MM.1S (cell line): Measurements from ENCODE around the gene CFAP54.

Source experiments
- DNase-seq: peaks from one replicate; pipeline ENCODE4 v3.0.0-alpha.2; 2015
- H2AFZ ChIP-seq: fragments of 300-600 bp; sonication (generic); 2 replicates; pipeline ENCODE4 v1.6.0; 2016; ENCODE audit warnings: antibody characterized with exemption, low read length
- H3F3A ChIP-seq: fragments of 300-600 bp; sonication (generic); 2 replicates; pipeline ENCODE4 v1.6.1; 2016; ENCODE audit warnings: mild to moderate bottlenecking, antibody characterized with exemption, low read length, moderate library complexity, mixed read lengths; ENCODE audit not compliant: insufficient read depth
- H3K27ac ChIP-seq: fragments of 300-600 bp; sonication (generic); 2 replicates; pipeline ENCODE4 v1.5.1; 2016; ENCODE audit warnings: mild to moderate bottlenecking, low read length
- H3K27me3 ChIP-seq: fragments of 300-600 bp; sonication (generic); replicated peaks from 2 replicates; pipeline ENCODE4 v1.6.0; 2016; ENCODE audit warnings: low read length; ENCODE audit not compliant: insufficient read depth
- H3K36me3 ChIP-seq: fragments of 300-600 bp; sonication (generic); replicated peaks from 2 replicates; pipeline ENCODE4 v1.6.1; 2016; ENCODE audit warnings: mild to moderate bottlenecking, low read length, mixed read lengths; ENCODE audit not compliant: insufficient read depth
- H3K4me1 ChIP-seq: fragments of 300-600 bp; sonication (generic); 2 replicates; pipeline ENCODE4 v1.6.1; 2016; ENCODE audit warnings: low read length, mixed read lengths
- H3K4me2 ChIP-seq: fragments of 300-600 bp; sonication (generic); 2 replicates; pipeline ENCODE4 v1.6.0; 2016; ENCODE audit warnings: low read depth, low read length
- H3K4me3 ChIP-seq: fragments of 300-600 bp; sonication (generic); 2 replicates; pipeline ENCODE4 v1.5.1; 2016; ENCODE audit warnings: low read length, mixed read lengths
- H3K79me2 ChIP-seq: fragments of 300-600 bp; sonication (generic); 2 replicates; pipeline ENCODE4 v1.6.1; 2016; ENCODE audit warnings: mixed run types, low read length, mixed read lengths
- H3K9ac ChIP-seq: fragments of 300-600 bp; sonication (generic); 2 replicates; pipeline ENCODE4 v1.6.1; 2016; ENCODE audit warnings: low read length, mixed read lengths
- H3K9me2 ChIP-seq: fragments of 300-600 bp; sonication (generic); replicated peaks from 2 replicates; pipeline ENCODE4 v1.6.1; 2016; ENCODE audit warnings: mild to moderate bottlenecking, low read length, mixed read lengths; ENCODE audit not compliant: insufficient read depth
- H3K9me3 ChIP-seq: fragments of 300-600 bp; sonication (generic); replicated peaks from 2 replicates; pipeline ENCODE4 v1.6.1; 2016; ENCODE audit warnings: mild to moderate bottlenecking, low read length, mixed read lengths; ENCODE audit not compliant: insufficient read depth
- H4K20me1 ChIP-seq: fragments of 300-600 bp; sonication (generic); 2 replicates; pipeline ENCODE4 v1.6.1; 2016; ENCODE audit warnings: mild to moderate bottlenecking, low read length, moderate library complexity, mixed read lengths; ENCODE audit not compliant: insufficient read depth
- EZH2 ChIP-seq: fragments of 300-600 bp; sonication (generic); optimal IDR thresholded peaks from 2 replicates; pipeline ENCODE3; 2017; ENCODE audit warnings: low read depth, mild to moderate bottlenecking, antibody characterized with exemption, low read length, mixed read lengths
- EZH2phosphoT487 ChIP-seq: fragments of 300-600 bp; sonication (generic); IDR thresholded peaks from 2 replicates; pipeline ENCODE4 v1.6.1; 2018; ENCODE audit warnings: antibody characterized with exemption, low read length
- TF ChIP-seq, protein P1 (sequence below): fragments of 300-600 bp; sonication (generic); IDR thresholded peaks from 2 replicates; pipeline ENCODE4 v1.5.1; 2016; ENCODE audit warnings: antibody characterized with exemption, low read length, mixed read lengths

Gene CFAP54

GRCh38 chr12:96513166-96513565 is 23.8 kb downstream of the CFAP54 start:
- no peak for TF ChIP-seq EZH2
- TF ChIP-seq, protein P1, sequence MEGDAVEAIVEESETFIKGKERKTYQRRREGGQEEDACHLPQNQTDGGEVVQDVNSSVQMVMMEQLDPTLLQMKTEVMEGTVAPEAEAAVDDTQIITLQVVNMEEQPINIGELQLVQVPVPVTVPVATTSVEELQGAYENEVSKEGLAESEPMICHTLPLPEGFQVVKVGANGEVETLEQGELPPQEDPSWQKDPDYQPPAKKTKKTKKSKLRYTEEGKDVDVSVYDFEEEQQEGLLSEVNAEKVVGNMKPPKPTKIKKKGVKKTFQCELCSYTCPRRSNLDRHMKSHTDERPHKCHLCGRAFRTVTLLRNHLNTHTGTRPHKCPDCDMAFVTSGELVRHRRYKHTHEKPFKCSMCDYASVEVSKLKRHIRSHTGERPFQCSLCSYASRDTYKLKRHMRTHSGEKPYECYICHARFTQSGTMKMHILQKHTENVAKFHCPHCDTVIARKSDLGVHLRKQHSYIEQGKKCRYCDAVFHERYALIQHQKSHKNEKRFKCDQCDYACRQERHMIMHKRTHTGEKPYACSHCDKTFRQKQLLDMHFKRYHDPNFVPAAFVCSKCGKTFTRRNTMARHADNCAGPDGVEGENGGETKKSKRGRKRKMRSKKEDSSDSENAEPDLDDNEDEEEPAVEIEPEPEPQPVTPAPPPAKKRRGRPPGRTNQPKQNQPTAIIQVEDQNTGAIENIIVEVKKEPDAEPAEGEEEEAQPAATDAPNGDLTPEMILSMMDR: no peak
- no peak for TF ChIP-seq EZH2phosphoT487

DNA sequence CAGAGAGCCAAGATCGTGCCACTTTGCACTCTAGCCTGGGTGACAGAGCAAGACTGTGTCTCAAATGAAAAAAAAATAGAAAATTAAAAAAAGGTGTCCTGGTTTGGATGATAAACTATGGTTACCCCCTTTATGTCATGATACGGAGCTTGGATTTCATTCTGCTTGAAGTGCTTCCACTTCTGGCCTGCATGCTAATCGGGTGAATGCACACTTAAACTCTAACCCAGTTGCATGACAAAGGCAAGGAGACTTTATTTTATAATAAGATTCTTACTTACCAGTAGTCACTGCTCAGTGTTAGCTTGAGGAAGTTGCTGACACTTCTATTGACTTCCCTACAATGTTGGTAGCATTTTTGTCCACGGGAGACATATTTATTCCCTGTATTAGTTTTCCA is 24.3 kb downstream of the CFAP54 start:
- Histone ChIP-seq H3K9me2 (no peaks in the 10 kb centered on the region), H3K9me3 (no peaks in the 10 kb centered on the region), H3F3A (no peaks in the 10 kb centered on the region), H4K20me1 (no peaks in the 10 kb centered on the region), H2AFZ (no peak overlapping the region), H3K4me2 (no peak overlapping the region), H3K79me2 (no peaks in the 10 kb centered on the region), H3K9ac (no peak overlapping the region), H3K27me3 (no peaks in the 10 kb centered on the region), H3K4me1 (peaks cover 25% of the 10 kb centered on the region), H3K36me3 (no peaks in the 10 kb centered on the region), H3K4me3 (no peak overlapping the region), H3K27ac (no peak overlapping the region)
- TF ChIP-seq, protein P1: no peak
- no peak for TF ChIP-seq EZH2
- TF ChIP-seq EZH2phosphoT487: no peak
- no peak for DNase-seq

More at GRCh38 chr12:96513166-96513565, 23.8 kb downstream of the CFAP54 start:
- DNase-seq: no peak
- H3K79me2 ChIP-seq: no peaks in the 10 kb centered on the region
- H3K4me2 ChIP-seq: no peak overlapping the region
- no peak overlapping the region for H3K4me3 ChIP-seq
- H3K27ac ChIP-seq: no peak overlapping the region
- no peak overlapping the region for H2AFZ ChIP-seq
- no peaks in the 10 kb centered on the region for H4K20me1 ChIP-seq
- H3K36me3 ChIP-seq: no peaks in the 10 kb centered on the region
- no peak overlapping the region for H3K9ac ChIP-seq
- H3K9me2 ChIP-seq: no peaks in the 10 kb centered on the region
- H3F3A ChIP-seq: no peaks in the 10 kb centered on the region
- no peaks in the 10 kb centered on the region for H3K9me3 ChIP-seq
- H3K27me3 ChIP-seq: no peaks in the 10 kb centered on the region
- H3K4me1 ChIP-seq: peaks cover 27% of the 10 kb centered on the region

DNA sequence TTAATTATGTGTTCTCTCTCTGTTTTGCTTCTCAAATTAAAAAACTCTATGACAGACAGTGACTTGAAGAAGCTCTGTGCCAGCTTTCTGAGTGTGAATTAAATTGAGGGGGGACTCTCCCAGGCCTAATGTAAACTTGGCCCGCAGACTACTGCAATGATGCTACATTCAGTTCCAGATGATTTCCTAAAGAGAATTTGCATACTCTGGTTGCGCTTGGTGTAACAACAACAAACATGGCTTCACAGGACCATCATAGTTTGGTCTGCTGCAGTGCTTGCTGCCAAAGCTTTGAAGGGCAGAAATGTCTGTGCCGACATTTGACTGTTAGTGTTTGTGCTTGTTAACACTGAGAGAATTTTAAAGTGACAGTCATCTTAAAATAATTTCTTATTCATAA is 25.0 kb downstream of the CFAP54 start:
- Histone ChIP-seq H3K36me3 (no peaks in the 10 kb centered on the region), H3K27ac (no peak overlapping the region), H4K20me1 (no peaks in the 10 kb centered on the region), H3K9me3 (no peaks in the 10 kb centered on the region), H3F3A (no peaks in the 10 kb centered on the region), H3K79me2 (no peaks in the 10 kb centered on the region), H3K9me2 (no peaks in the 10 kb centered on the region), H3K4me2 (no peak overlapping the region), H3K9ac (no peak overlapping the region), H3K4me1 (peaks cover 19% of the 10 kb centered on the region), H3K27me3 (no peaks in the 10 kb centered on the region), H3K4me3 (no peak overlapping the region), H2AFZ (no peak overlapping the region)
- DNase-seq: no peak
- TF ChIP-seq EZH2phosphoT487 (no peak), EZH2 (no peak)
- TF ChIP-seq, protein P1: no peak
